GM23338 (cell line): ENCODE data around the gene IPPK. TPM values are rescaled to one million over a fixed set of nuclear protein-coding genes. Genes with fewer than 3 reads are reported as not detected.
A peak's percentile ranks its signal among the peaks of the same experiment; 100 is the strongest.

ENCODE experiments used
- ATAC-seq: fragments of 200-7000 bp; cut with Tn5 transposase; 3 replicates; pipeline ENCODE4 v1.9.1; 2020
- DNase-seq: peaks from one replicate; pipeline ENCODE4 v3.0.0-alpha.2; 2015; ENCODE audit warnings: low spot score
- H2AFZ ChIP-seq: fragments of 200-600 bp; sonication (generic); 2 replicates; pipeline ENCODE4 v1.8.0; 2016; ENCODE audit warnings: antibody characterized with exemption, mild to moderate bottlenecking, moderate library complexity
- H3F3A ChIP-seq: fragments of 200-600 bp; sonication (generic); replicated peaks from 2 replicates; pipeline ENCODE4 v1.8.0; 2017; ENCODE audit warnings: antibody characterized with exemption, mixed run types, low read depth
- H3K27ac ChIP-seq: fragments of 200-600 bp; sonication (generic); 2 replicates; pipeline ENCODE4 v1.6.1; 2016; ENCODE audit warnings: low read depth
- H3K27me3 ChIP-seq: fragments of 200-600 bp; sonication (generic); 2 replicates; pipeline ENCODE4 v1.8.0; 2016; ENCODE audit warnings: mild to moderate bottlenecking, mixed run types, moderate library complexity; ENCODE audit not compliant: insufficient read depth
- H3K36me3 ChIP-seq: fragments of 200-600 bp; sonication (generic); 2 replicates; pipeline ENCODE4 v1.8.0; 2016; ENCODE audit warnings: mild to moderate bottlenecking; ENCODE audit not compliant: insufficient read depth
- H3K4me1 ChIP-seq: fragments of 200-600 bp; sonication (generic); 2 replicates; pipeline ENCODE4 v1.8.0; 2016; ENCODE audit warnings: mild to moderate bottlenecking, moderate library complexity; ENCODE audit not compliant: insufficient read depth
- H3K4me2 ChIP-seq: fragments of 200-600 bp; sonication (generic); 2 replicates; pipeline ENCODE4 v1.7.1; 2017; ENCODE audit warnings: mixed run types
- H3K4me3 ChIP-seq: fragments of 200-600 bp; sonication (generic); 2 replicates; pipeline ENCODE4 v1.6.1; 2016; ENCODE audit warnings: mixed run types
- H3K79me2 ChIP-seq: fragments of 200-600 bp; sonication (generic); replicated peaks from 2 replicates; pipeline ENCODE4 v1.8.0; 2017; ENCODE audit warnings: mild to moderate bottlenecking; ENCODE audit not compliant: insufficient read depth
- H3K9me2 ChIP-seq: fragments of 200-600 bp; sonication (generic); 2 replicates; pipeline ENCODE4 v1.8.0; 2017; ENCODE audit not compliant: insufficient read depth
- H4K20me1 ChIP-seq: fragments of 200-600 bp; sonication (generic); replicated peaks from 2 replicates; pipeline ENCODE4 v1.8.0; 2017; ENCODE audit warnings: mild to moderate bottlenecking; ENCODE audit not compliant: insufficient read depth
- H3K27ac Mint-ChIP-seq: 2 replicates; pipeline ENCODE4 v1.8.0; 2020; ENCODE audit warnings: inconsistent platforms, mild to moderate bottlenecking, moderate library complexity, mixed read lengths
- H3K27me3 Mint-ChIP-seq: 3 replicates; pipeline ENCODE4 v1.8.0; 2022; ENCODE audit warnings: low read depth, mild to moderate bottlenecking, moderate library complexity, mixed read lengths, inconsistent platforms; ENCODE audit not compliant: insufficient read depth, poor library complexity
- H3K36me3 Mint-ChIP-seq: 3 replicates; pipeline ENCODE4 v1.8.0; 2021; ENCODE audit warnings: low read depth, mild to moderate bottlenecking, inconsistent platforms, moderate library complexity, mixed read lengths
- H3K4me1 Mint-ChIP-seq: 3 replicates; pipeline ENCODE4 v1.8.0; 2020; ENCODE audit warnings: mild to moderate bottlenecking, inconsistent platforms, mixed read lengths
- H3K4me3 Mint-ChIP-seq: 3 replicates; pipeline ENCODE4 v1.8.0; 2021; ENCODE audit warnings: moderate library complexity, mild to moderate bottlenecking, inconsistent platforms, mixed read lengths
- H3K9me3 Mint-ChIP-seq: 3 replicates; pipeline ENCODE4 v1.8.0; 2020; ENCODE audit warnings: moderate library complexity, mild to moderate bottlenecking, inconsistent platforms, mixed read lengths
- CTCF ChIP-seq, 2 experiments: fragments of 200-600 bp in 1 of 2; sonication (generic) in 1 of 2; conservative IDR thresholded peaks; 2 replicates each; pipeline versions ENCODE4 v1.5.1 to v1.6.1; 2016 to 2017; ENCODE audit warnings: antibody characterized with exemption in 2 of 2, low read depth in 2 of 2, mild to moderate bottlenecking in 2 of 2, moderate library complexity in 1 of 2
- ETS1 ChIP-seq: IDR thresholded peaks from 2 replicates; pipeline ENCODE4 v1.6.1; 2016; ENCODE audit warnings: antibody characterized with exemption
- EZH2 ChIP-seq: fragments of 200-600 bp; sonication (generic); IDR thresholded peaks from one replicate; pipeline ENCODE4 v1.8.0; 2017; ENCODE audit warnings: antibody characterized with exemption, mild to moderate bottlenecking, low read depth; ENCODE audit not compliant: unreplicated experiment
- JUNB ChIP-seq: IDR thresholded peaks from one replicate; pipeline ENCODE4 v1.6.1; 2016; ENCODE audit warnings: antibody characterized with exemption; ENCODE audit not compliant: unreplicated experiment
- NANOG ChIP-seq: IDR thresholded peaks from 2 replicates; pipeline ENCODE4 v1.6.1; 2016; ENCODE audit warnings: antibody characterized with exemption, borderline replicate concordance
- POLR2AphosphoS5 ChIP-seq: IDR thresholded peaks from 2 replicates; pipeline ENCODE4 v1.6.1; 2016; ENCODE audit warnings: antibody characterized with exemption, low read depth
- REST ChIP-seq: IDR thresholded peaks from one replicate; pipeline ENCODE4 v1.6.1; 2018; ENCODE audit warnings: antibody characterized with exemption; ENCODE audit not compliant: unreplicated experiment
- ZNF331 ChIP-seq: fragments of 250-450 bp; sonication (Bioruptor Pico); IDR thresholded peaks from 2 replicates; pipeline ENCODE4 v1.5.0; 2020; ENCODE audit warnings: low read depth, mild to moderate bottlenecking, moderate library complexity
- ZNF462 ChIP-seq: fragments of 250-450 bp; sonication (Bioruptor Pico); IDR thresholded peaks from 2 replicates; pipeline ENCODE4 v1.5.0; 2020; ENCODE audit warnings: mild to moderate bottlenecking, moderate library complexity
- polyA plus RNA-seq: library from polyadenylated mRNA; unstranded; fragments of >200 nt; fragmentation: Nextera tagmentation; extraction: Ambion mirVana; gene quantifications from 2 replicates; pipeline ENCODE4 v1.2.1, GENCODE V29; 2016
- total RNA-seq: library from RNA; depleted of rRNA; stranded (reverse); fragments of >200 nt; shearing (Covaris generic); gene quantifications from 2 replicates; pipeline ENCODE4 v1.2.3, GENCODE V29; 2014

IPPK gene
- total and polyA plus RNA-seq, 2 experiments from 2014 or later = 6.5 to 17.5 TPM

GRCh38 chr9:92715488-92716231, 45.7 kb upstream of the IPPK start:
- DNase-seq = no peak
- Mint-ChIP-seq H3K4me1 (no peaks in the 10 kb centered on the region; the same call in 2 of the 3 replicates), H3K27me3 (peaks cover 8% of the 10 kb centered on the region), H3K4me3 (no peak overlapping the region), H3K36me3 (peaks cover 62% of the 10 kb centered on the region), H3K27ac (no peak overlapping the region), H3K9me3 (no peaks in the 10 kb centered on the region)
- no peaks in the 10 kb centered on the region; the same call in 1 of the 2 replicates for H4K20me1 ChIP-seq
- H2AFZ ChIP-seq = no peak overlapping the region
- H3K36me3 ChIP-seq = peaks cover 20% of the 10 kb centered on the region; the same call in 1 of the 2 replicates
- H3K4me1 ChIP-seq = no peaks in the 10 kb centered on the region
- 0 out of 2 replicates have a peak overlapping the region, but pooled peaks have one; percentile 19 for H3K27ac ChIP-seq
- no peak overlapping the region for H3K4me3 ChIP-seq
- H3K79me2 ChIP-seq = 0 out of 2 replicates have a peak, but pooled peaks cover 3% of the 10 kb centered on the region
- no peak overlapping the region for H3K4me2 ChIP-seq
- no peak for ATAC-seq
- no peaks in the 10 kb centered on the region for H3K9me2 ChIP-seq
- TF ChIP-seq ZNF462 (CRISPR knock-in tag) = no peak
- no peak for TF ChIP-seq POLR2AphosphoS5
- no peak for TF ChIP-seq ETS1
- no peak for TF ChIP-seq REST
- TF ChIP-seq JUNB = no peak
- TF ChIP-seq CTCF (conservative IDR thresholded peaks at IDR 0.05; ENCODE audit: low read depth in 2 of 2) = no peak
- no peak for TF ChIP-seq ZNF331 (CRISPR knock-in tag)
- TF ChIP-seq EZH2 = no peak
- TF ChIP-seq NANOG = no peak
- H3K27me3 ChIP-seq = no peaks in the 10 kb centered on the region
- H3F3A ChIP-seq = no peaks in the 10 kb centered on the region
